UCSD-AML1 (cell line): ENCODE data around the gene MRRF.
"Not testable (repeated sequence)": the region's sequence is repeated elsewhere in the genome, so short reads cannot be mapped to it uniquely, and the experiment has no call there.

Experiments used
- DNase-seq: peaks from one replicate; lab custom pipeline; 2025; ENCODE audit not compliant: unreplicated experiment; lab: John Stamatoyannopoulos, UW

The MRRF gene

DNA sequence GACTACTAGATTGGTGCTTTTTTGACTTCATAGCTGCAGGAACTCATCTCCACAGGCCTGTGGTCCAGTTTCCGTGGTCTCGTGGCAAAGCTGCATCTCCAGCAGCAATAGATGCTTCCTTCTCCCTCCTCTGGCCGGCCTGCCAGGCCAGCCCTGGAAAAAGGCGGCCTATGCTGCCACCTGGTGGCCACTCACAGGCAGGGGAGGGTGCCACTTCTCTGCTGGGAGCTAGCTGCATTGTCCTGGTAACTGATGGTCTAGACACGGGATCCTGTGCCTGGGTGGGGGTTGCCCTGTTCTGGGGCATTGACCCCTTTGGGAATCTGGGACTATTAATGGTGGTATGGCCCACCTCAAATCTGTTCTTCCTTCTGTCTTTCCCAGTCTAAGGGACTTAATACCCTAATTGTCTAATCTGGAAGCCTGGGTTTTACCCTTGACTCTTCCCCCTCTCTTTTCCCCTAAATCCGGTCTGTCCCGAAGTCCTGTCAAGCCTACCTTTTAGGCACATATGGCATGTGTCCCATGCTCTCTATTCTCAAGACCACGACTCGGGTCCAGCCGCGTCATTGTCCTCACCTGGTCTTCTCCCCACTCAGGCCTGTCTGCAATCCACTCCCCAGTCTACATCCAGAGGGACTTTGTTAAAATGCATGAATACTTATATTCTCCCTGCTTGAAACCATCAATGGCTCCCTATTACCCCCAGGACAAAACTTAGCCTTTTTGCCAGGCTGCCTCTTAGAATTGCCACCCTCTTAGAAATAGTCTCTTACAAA is 86.1 kb downstream of the MRRF start:
- peak; percentile 88 for DNase-seq

DNA sequence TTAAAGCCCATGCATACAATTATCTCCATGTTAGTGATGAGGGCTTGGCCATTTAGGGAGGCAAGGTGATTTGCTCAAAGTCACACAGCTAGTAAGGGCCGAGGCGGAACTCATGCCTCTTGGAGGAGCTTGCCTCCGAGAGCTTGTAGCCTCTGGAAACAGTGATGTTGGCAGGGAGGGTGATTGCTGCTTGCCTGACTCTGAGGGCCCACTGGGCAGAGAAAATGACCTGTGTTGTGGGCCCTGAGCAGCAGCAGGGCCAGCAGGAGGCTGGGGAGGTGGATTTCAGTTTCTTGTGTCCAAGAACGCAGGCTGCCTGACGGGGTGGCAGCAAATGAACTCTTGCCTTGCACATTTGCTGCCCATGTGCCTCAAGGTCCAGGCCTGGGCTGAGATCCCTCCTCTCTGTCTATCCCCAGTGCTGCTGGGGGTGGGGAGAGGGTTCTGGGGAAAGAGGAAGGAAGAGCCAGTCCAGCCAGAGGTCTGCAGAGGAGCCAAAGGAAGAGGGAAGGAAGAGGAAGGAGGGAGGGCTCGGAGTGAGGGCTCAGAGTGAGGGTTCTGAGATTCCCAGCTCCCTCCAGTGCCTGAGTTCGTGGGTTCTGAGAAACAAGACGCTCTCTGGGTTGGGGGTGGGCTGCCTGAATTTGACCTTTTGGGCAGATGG is 90.0 kb downstream of the MRRF start:
- DNase-seq = peak; percentile 72

- DNase-seq = no peak
Observed at GRCh38 chr9:122355336-122355875, 90.7 kb downstream of the MRRF start.

- peak; percentile 40 for DNase-seq
Observed at GRCh38 chr9:122356627-122357026, 91.9 kb downstream of the MRRF start.

DNA sequence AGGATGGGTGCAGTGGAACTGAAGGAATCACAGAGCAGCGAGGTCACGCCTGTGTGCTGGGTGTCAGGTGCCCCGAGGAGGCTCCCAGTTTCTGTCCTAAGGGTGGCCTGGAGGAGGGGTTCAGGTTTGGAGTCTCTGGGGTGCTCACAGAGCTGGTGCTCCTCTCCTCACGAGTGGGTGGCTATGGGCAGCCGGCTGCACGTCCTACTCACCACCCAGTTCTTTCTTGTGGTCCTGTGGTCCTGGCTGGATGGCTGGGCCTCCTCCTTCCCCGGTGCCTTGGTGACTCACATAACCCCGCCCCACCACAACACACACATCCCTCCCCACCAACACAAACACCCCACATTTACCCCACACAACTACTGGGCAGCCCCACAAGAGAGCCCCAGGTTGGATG is 96.2 kb downstream of the MRRF start:
- no peak for DNase-seq

DNA sequence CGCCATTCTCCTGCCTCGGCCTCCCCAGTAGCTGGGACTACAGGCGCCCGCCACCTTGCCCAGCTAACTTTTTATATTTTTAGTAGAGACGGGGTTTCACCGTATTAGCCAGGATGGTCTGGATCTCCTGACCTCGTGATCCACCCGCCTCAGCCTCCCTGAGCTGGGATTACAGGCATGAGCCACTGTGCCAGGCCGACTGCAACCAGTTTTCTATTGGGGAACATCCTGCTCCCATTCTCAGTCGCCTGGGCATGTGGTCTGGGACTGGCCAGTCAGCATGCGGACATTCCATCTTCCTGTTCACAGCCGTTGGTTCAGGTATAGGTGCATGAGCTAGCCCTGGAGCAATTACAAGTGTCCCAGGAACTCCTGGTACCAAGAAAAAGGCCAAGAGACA is 98.4 kb downstream of the MRRF start:
- not testable (repeated sequence) for DNase-seq

DNA sequence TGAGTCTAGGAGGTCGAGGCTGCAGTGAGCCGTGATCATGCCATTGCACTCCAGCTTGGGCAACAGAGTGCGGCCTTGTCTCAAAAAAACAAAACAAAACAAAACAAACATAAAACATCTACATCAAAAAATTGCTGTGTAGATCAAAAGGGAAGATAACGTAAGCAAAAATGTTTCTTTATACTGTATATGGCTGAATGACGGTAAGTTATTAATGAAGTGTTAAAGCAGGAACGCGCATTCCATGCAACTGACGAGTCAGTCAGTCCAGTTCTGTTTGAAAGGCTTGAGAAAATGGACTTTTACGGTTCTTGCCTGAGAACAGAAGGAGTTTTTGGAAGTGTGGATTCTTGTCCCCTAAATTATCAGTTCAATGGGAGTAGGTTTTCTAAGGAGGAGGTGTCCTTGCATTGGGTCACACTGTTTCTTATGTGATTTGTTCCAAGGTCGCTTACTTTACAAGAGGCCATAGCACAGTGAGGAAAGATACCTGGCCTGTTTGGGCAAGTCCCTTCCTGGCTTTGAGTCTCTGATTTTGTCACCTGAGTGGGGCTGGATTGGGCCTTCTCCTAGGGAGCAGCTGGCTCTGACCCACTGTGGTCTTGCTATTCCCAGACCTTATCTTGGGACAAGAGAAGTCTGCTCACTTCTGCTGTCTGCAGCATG is 99.6 kb downstream of the MRRF start:
- DNase-seq = no peak

GRCh38 chr9:122364783-122365150 is 100.1 kb downstream of the MRRF start:
- no peak for DNase-seq

GRCh38 chr9:122366074-122366660 is 101.5 kb downstream of the MRRF start:
- no peak for DNase-seq

DNA sequence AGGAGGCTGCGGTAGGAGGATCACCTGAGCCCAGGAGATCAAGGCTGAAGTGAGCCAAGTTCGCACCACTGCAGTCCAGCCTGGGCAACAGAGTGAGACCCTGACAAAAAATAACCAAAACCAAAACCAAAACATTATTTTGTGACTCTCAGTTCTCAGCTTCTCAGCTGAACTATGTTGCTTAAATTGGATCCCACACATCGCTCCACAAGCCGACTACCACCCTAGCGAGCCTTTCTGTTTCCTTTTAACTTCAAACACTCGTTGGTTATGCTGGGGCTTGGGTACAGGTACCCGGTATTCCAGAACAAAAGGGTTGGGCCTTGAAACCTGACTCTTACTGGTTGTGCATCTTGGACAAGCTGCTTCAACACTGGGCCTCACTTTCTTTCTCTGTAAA is 102.4 kb downstream of the MRRF start:
- no peak for DNase-seq

GRCh38 chr9:122367774-122368460 is 103.2 kb downstream of the MRRF start:
- DNase-seq = no peak

GRCh38 chr9:122368642-122369041 is 104.0 kb downstream of the MRRF start:
- DNase-seq = no peak

GRCh38 chr9:122370303-122370702 is 105.6 kb downstream of the MRRF start:
- peak; percentile 75 for DNase-seq

- DNase-seq = peak; percentile 81
Observed at GRCh38 chr9:122370869-122371755, 106.4 kb downstream of the MRRF start, which contains the start of gene PTGS1. Gene PTGS1 (plus strand): TSS chr9:122371024. CDS start chr9:122371085, 61 bp downstream.

GRCh38 chr9:122371846-122372245 is 107.2 kb downstream of the MRRF start:
- DNase-seq = no peak

DNA sequence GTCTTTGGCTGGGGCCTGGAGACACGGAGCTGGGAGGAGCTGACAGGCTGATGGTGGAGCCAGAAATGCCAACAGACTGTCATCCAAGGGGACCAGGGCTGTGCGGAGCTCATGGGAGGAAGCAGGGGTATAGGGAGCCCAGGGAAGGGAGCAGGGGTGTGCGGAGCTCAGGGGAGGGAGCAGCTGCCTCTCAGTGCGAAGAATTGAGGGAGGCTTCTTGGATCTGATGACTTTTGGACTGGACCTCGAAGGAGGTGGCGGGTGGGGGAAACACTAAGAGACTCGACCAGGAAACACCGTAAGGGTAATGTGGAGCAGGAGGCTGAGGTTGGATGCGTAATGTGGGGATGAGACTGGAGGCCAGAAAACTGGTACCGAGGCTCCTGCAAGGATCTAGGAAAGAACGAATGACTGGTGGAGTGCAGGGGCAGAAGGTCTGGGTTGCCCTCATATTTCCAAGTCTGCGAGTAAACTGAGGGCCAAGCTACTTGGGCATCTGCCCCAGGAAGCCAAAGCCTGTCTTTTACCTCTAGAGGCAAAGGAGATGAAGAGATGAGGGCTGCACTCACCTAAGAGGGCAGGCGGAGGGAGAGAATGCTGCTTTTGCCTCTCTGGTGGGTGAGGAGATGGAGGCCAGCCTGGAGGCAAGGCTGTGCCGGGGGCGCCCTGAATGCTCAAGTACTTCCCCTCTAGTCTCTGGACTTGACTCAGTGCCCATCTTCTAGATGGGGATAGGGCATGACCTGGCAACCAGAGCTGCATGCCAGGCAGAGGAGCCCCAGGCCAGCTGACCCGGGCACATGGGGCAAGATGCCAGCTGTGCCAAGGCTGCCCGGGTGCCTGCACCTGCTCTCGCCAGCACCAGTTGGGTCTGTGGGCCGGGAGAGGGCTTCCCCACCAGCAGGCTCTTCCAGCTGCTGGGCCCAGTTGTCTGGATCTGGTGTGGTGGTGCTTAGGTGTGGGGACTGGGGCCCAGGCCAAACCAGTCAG is 108.5 kb downstream of the MRRF start:
- DNase-seq = no peak

DNA sequence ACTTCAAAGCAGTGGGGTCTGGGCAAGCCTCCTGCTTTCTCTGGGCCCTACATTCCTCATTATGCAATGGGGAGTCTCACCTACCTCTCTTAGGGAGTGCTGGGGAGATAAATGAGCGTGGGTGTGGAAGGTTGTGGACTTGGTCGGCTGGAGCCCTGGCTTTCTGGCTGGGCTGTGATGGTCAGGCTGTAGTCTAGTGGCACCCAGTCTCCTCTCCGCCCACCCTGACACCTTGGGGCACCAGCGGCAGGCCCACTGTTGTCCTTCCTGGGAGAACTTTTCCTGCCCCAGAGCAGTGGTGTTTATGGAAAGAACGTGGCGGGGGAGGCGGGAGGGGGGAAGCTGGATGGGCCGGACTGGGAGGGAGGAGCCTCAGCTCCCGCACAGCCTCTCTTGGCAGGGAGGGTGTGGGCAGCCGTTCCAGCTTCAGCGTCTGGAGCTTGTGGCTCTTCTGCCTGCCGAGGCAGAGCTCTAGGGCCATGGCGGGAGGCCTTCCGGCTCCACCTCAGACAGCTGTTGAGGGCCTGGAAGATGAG is 110.3 kb downstream of the MRRF start:
- peak; percentile 53 for DNase-seq

DNA sequence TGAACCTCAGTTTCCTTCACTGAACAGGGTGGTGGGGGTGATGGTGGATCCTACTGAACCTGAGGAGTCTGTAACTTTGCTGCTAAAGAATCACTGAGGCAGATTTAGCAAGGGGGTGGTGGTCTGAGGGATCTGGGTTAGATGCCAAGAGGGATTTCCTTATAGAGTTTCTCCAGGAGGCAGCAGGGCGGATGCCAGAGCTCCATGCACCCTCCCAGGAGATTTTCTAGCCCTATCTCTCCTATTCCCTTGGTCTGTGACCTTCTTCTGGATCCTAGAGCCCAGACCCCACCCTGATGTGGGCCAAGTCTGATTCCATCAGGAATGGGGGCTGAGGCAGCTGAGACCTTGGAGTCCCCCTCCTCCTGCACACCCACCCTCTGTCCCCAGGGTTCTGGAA is 112.1 kb downstream of the MRRF start:
- no peak for DNase-seq
